Measurements from ENCODE around the gene ENPP6. TPM values are rescaled to one million over a fixed set of nuclear protein-coding genes. Genes with fewer than 3 reads are reported as not detected.

The ENPP6 gene
- total RNA-seq, 1 donor from 2014 or later: not detected

- no peak overlapping the region for H3K4me3 ChIP-seq (ENCODE audit: low read depth, low read length)
- no peak for TF ChIP-seq CTCF (conservative IDR thresholded peaks at IDR 0.05; ENCODE audit: low read depth, low read length)
- no peak for DNase-seq (ENCODE audit: low read depth)
Observed at GRCh38 chr4:184101711-184102110, 116.0 kb downstream of the ENPP6 start.

GRCh38 chr4:184100297-184100885 lies 117.3 kb downstream of the ENPP6 start:
- DNase-seq (ENCODE audit: low read depth): no peak
- H3K4me3 ChIP-seq (ENCODE audit: low read depth, low read length): no peak overlapping the region
- TF ChIP-seq CTCF (conservative IDR thresholded peaks at IDR 0.05; ENCODE audit: low read depth, low read length): peak; percentile 76

- TF ChIP-seq CTCF (conservative IDR thresholded peaks at IDR 0.05; ENCODE audit: low read depth, low read length): no peak
- no peak for DNase-seq (ENCODE audit: low read depth)
- no peak overlapping the region for H3K4me3 ChIP-seq (ENCODE audit: low read depth, low read length)
Observed at GRCh38 chr4:184099535-184099966, 118.1 kb downstream of the ENPP6 start.

- no peak for TF ChIP-seq CTCF (conservative IDR thresholded peaks at IDR 0.05; ENCODE audit: low read depth, low read length)
- DNase-seq (ENCODE audit: low read depth): no peak
- no peak overlapping the region for H3K4me3 ChIP-seq (ENCODE audit: low read depth, low read length)
Observed at GRCh38 chr4:184099000-184099399, 118.7 kb downstream of the ENPP6 start.

- no peak for TF ChIP-seq CTCF (conservative IDR thresholded peaks at IDR 0.05; ENCODE audit: low read depth, low read length)
- no peak overlapping the region for H3K4me3 ChIP-seq (ENCODE audit: low read depth, low read length)
- no peak for DNase-seq (ENCODE audit: low read depth)
Observed at GRCh38 chr4:184097815-184098214, 119.9 kb downstream of the ENPP6 start.

- no peak for DNase-seq (ENCODE audit: low read depth)
Observed at GRCh38 chr4:184097241-184097605, 120.5 kb downstream of the ENPP6 start.

More at GRCh38 chr4:184097241-184097605, 120.5 kb downstream of the ENPP6 start:
- no peak overlapping the region for H3K4me3 ChIP-seq (ENCODE audit: low read depth, low read length)
- no peak for TF ChIP-seq CTCF (conservative IDR thresholded peaks at IDR 0.05; ENCODE audit: low read depth, low read length)

Data from epithelial cell of proximal tubule (primary cell).